ENCODE results near the gene ITPR1. TPM values are rescaled to one million over a fixed set of nuclear protein-coding genes. Genes with fewer than 3 reads are reported as not detected.

Gene ITPR1
- polyA plus RNA-seq, 1 of the 3 experiments (the other 2 are of a cell fraction), result 5.9 TPM

DNA sequence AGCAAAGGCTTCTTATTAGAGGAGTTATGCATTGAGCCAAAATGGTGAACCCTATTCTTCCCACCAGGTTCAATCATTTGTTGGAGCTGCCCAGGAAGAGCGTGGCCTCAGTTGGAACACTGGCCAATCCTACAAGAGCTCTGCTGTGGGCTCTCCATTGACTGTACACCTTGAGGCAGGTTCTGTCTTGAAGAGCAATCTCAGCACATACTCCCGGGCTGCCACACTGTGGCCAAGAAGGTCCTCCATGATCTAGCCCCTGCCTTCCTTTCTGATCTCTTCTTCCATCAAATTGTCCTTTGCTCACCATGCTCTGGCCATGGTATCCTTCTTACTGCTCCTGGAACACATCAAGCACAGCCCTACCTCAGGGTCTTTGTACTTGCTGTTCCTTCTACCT is 20.4 kb upstream of the ITPR1 start:
- Histone ChIP-seq H4K20me1 (ENCODE audit: insufficient read depth) (no peaks in the 10 kb centered on the region), H3K27me3 (ENCODE audit: insufficient read depth) (no peaks in the 10 kb centered on the region; the same call in 1 of the 2 replicates), H3K9me2 (no peaks in the 10 kb centered on the region), H3K9ac (no peak overlapping the region), H2AFZ (ENCODE audit: low read depth) (no peak overlapping the region), H3K27ac (ENCODE audit: low read depth in 2 of 2, low read length in 1 of 2) (no peak overlapping the region), H3K36me3 (replicated peaks in 1 of 2; ENCODE audit: control insufficient read depth in 1 of 2, insufficient read depth in 2 of 2, low read length in 1 of 2) (no peaks in the 10 kb centered on the region), H3K4me3 (ENCODE audit: low read depth in 2 of 2, low read length in 1 of 2) (no peak overlapping the region), H3K79me2 (ENCODE audit: insufficient read depth) (no peaks in the 10 kb centered on the region), H3K4me2 (no peak overlapping the region), H3K9me3 (no peaks in the 10 kb centered on the region), H3K4me1 (ENCODE audit: control insufficient read depth in 1 of 2, insufficient read depth in 2 of 2, low read depth in 1 of 2, low read length in 1 of 2) (no peaks in the 10 kb centered on the region), H3F3A (replicated peaks; ENCODE audit: insufficient read depth) (no peaks in the 10 kb centered on the region)
- CTCF ChIA-PET, result interaction anchor here (1.0 kb wide), 1 partner anchor 551 kb away, joined by 3 read pairs; no protein-coding TSS in a partner anchor
- POLR2A ChIA-PET, result no interaction called here
- WGBS (ENCODE audit: low lambda C conversion rate), result 52% methylated on average over 2 of the region's 2 CpGs
- DNase-seq, result no peak
- TF ChIP-seq RXRA (IDR thresholded peaks at IDR 0.05; ENCODE audit: borderline replicate concordance, low read depth) (no peak), USF2 (IDR thresholded peaks at IDR 0.05; ENCODE audit: borderline replicate concordance, low read depth, low read length) (no peak), TCF12 (IDR thresholded peaks at IDR 0.05) (no peak), POLR2AphosphoS5 (IDR thresholded peaks at IDR 0.05; ENCODE audit: low read depth, low read length) (no peak), NRF1 (IDR thresholded peaks at IDR 0.05; ENCODE audit: low read depth, low read length) (no peak), YY1 (IDR thresholded peaks at IDR 0.05; ENCODE audit: low read depth) (no peak), FOSL2 (IDR thresholded peaks at IDR 0.05; ENCODE audit: borderline replicate concordance, low read depth) (no peak), MXI1 (IDR thresholded peaks at IDR 0.05; ENCODE audit: low read depth, low read length) (no peak), FOXM1 (IDR thresholded peaks at IDR 0.05; ENCODE audit: low read depth) (no peak), NFIC (IDR thresholded peaks at IDR 0.05; ENCODE audit: borderline replicate concordance) (no peak), EZH2phosphoT487 (IDR thresholded peaks at IDR 0.05; ENCODE audit: borderline replicate concordance, low read depth) (no peak), RAD21 (IDR thresholded peaks at IDR 0.05; ENCODE audit: low read length) (no peak), GATA2 (CRISPR knock-in tag; IDR thresholded peaks at IDR 0.05) (no peak), GABPA (IDR thresholded peaks at IDR 0.05; ENCODE audit: low read depth) (no peak)
- TF ChIP-seq, protein P1, sequence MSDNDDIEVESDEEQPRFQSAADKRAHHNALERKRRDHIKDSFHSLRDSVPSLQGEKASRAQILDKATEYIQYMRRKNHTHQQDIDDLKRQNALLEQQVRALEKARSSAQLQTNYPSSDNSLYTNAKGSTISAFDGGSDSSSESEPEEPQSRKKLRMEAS (IDR thresholded peaks at IDR 0.05; ENCODE audit: low read depth), result no peak
- TF ChIP-seq, protein P2, sequence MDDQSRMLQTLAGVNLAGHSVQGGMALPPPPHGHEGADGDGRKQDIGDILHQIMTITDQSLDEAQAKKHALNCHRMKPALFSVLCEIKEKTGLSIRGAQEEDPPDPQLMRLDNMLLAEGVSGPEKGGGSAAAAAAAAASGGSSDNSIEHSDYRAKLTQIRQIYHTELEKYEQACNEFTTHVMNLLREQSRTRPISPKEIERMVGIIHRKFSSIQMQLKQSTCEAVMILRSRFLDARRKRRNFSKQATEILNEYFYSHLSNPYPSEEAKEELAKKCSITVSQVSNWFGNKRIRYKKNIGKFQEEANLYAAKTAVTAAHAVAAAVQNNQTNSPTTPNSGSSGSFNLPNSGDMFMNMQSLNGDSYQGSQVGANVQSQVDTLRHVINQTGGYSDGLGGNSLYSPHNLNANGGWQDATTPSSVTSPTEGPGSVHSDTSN (IDR thresholded peaks at IDR 0.05), result no peak

All from SK-N-SH (cell line).